Measurements from ENCODE around the gene DOCK3. TPM values are rescaled to one million over a fixed set of nuclear protein-coding genes. Genes with fewer than 3 reads are reported as not detected.

Gene DOCK3
- total and polyA plus RNA-seq, 10 donors: 0.08 to 2.1 (median 0.44) TPM

GRCh38 chr3:51270559-51270958 lies 595.8 kb downstream of the DOCK3 start:
- no peaks in the 10 kb centered on the region for H3K36me3 ChIP-seq
- intact Hi-C loops (cut with DNase I; ENCODE audit: low total_unique reads): no loop called here
- H3K9me3 ChIP-seq: peaks cover 0 to 18% (median 8%) of the 10 kb centered on the region in 8 donors
- no peak for DNase-seq
- H3K4me3 ChIP-seq: no peak overlapping the region
- peaks cover 0 to 2% (median 0%) of the 10 kb centered on the region in 7 donors for H3K27me3 ChIP-seq (replicated peaks in 1 of 7)
- TF ChIP-seq POLR2AphosphoS5 (IDR thresholded peaks at IDR 0.05): no peak
- TF ChIP-seq POLR2A (IDR thresholded peaks at IDR 0.05): no peak
- TF ChIP-seq, protein P1, sequence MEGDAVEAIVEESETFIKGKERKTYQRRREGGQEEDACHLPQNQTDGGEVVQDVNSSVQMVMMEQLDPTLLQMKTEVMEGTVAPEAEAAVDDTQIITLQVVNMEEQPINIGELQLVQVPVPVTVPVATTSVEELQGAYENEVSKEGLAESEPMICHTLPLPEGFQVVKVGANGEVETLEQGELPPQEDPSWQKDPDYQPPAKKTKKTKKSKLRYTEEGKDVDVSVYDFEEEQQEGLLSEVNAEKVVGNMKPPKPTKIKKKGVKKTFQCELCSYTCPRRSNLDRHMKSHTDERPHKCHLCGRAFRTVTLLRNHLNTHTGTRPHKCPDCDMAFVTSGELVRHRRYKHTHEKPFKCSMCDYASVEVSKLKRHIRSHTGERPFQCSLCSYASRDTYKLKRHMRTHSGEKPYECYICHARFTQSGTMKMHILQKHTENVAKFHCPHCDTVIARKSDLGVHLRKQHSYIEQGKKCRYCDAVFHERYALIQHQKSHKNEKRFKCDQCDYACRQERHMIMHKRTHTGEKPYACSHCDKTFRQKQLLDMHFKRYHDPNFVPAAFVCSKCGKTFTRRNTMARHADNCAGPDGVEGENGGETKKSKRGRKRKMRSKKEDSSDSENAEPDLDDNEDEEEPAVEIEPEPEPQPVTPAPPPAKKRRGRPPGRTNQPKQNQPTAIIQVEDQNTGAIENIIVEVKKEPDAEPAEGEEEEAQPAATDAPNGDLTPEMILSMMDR (IDR thresholded peaks at IDR 0.05 in 8 of 11, conservative IDR thresholded peaks at IDR 0.05 in 3 of 11): no peak
- 64 to 80% (median 69%) methylated on average over 3 of the region's 3 CpGs for WGBS, 5 donors
- no peak overlapping the region for H3K27ac ChIP-seq
- H3K4me1 ChIP-seq: no peaks in the 10 kb centered on the region

DNA sequence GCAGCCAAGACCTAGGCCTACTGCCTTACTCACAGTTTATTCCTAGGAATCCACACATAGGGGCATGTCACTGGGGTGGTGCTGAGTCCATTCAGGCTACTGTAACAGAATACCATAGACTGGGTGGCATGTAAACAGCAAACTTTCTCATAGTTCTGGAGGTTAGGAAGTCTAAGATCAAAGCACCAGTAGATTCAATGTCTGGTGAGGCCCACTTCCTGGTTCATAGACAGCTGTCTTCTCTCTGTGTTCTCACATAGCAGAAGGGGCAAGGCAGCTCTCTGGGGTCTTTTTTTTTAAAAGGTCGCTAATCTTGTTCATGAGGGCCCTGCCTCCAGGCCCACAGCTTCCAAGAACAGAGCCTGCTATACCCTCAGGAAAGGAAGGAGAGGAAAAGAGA lies 596.4 kb downstream of the DOCK3 start:
- DNase-seq: no peak
- no peak overlapping the region for H3K4me3 ChIP-seq
- TF ChIP-seq POLR2AphosphoS5 (IDR thresholded peaks at IDR 0.05): no peak
- TF ChIP-seq, protein P1 (IDR thresholded peaks at IDR 0.05 in 8 of 11, conservative IDR thresholded peaks at IDR 0.05 in 3 of 11): no peak
- peaks cover 0 to 12% (median 4%) of the 10 kb centered on the region in 8 donors for H3K9me3 ChIP-seq
- peaks cover 0 to 3% (median 0%) of the 10 kb centered on the region in 7 donors for H3K27me3 ChIP-seq (replicated peaks in 1 of 7)
- no peaks in the 10 kb centered on the region for H3K4me1 ChIP-seq
- intact Hi-C loops (cut with DNase I; ENCODE audit: low total_unique reads): no loop called here
- WGBS, 5 donors: 48 to 64% (median 58%) methylated on average over 1 of the region's 1 CpG
- no peak overlapping the region for H3K27ac ChIP-seq
- H3K36me3 ChIP-seq: no peaks in the 10 kb centered on the region

DNA sequence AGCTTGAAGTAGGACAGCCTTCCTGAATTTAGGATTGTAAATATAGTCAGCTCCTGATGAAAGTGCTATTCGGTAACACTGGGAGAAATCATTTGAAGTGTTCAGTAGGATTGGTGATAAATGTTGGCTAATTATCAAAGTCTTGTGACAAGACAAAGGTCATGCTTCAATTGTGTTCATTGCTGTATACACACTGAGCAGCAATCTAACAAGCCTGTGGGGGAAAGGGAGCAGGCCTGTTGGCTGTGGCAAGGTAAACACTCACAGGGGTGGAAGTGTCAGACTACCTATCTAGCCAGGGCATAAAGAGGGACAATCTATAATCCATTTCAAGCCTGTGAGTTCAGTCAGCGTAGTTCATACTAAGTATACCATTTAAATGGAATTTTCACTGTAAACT lies 599.3 kb downstream of the DOCK3 start:
- no peak overlapping the region for H3K4me3 ChIP-seq
- intact Hi-C loops (cut with DNase I; ENCODE audit: low total_unique reads): no loop called here
- DNase-seq: no peak
- TF ChIP-seq, protein P1 (IDR thresholded peaks at IDR 0.05 in 8 of 11, conservative IDR thresholded peaks at IDR 0.05 in 3 of 11): no peak
- TF ChIP-seq POLR2A (IDR thresholded peaks at IDR 0.05) (no peak), POLR2AphosphoS5 (IDR thresholded peaks at IDR 0.05) (no peak)
- WGBS, 5 donors: 74 to 86% (median 82%) methylated on average over 2 of the region's 2 CpGs
- H3K36me3 ChIP-seq: no peaks in the 10 kb centered on the region
- H3K9me3 ChIP-seq: no peaks in the 10 kb centered on the region
- peaks cover 0 to 3% (median 0%) of the 10 kb centered on the region in 7 donors for H3K27me3 ChIP-seq (replicated peaks in 1 of 7)
- H3K27ac ChIP-seq: no peak overlapping the region
- no peaks in the 10 kb centered on the region for H3K4me1 ChIP-seq

GRCh38 chr3:51275111-51275805 lies 600.5 kb downstream of the DOCK3 start:
- intact Hi-C loops (cut with DNase I; ENCODE audit: low total_unique reads): no loop called here
- no peak overlapping the region for H3K27ac ChIP-seq
- H3K36me3 ChIP-seq: no peaks in the 10 kb centered on the region
- H3K9me3 ChIP-seq: no peaks in the 10 kb centered on the region
- H3K4me1 ChIP-seq: no peaks in the 10 kb centered on the region
- no peak for TF ChIP-seq POLR2A (IDR thresholded peaks at IDR 0.05)
- TF ChIP-seq, protein P1 (IDR thresholded peaks at IDR 0.05 in 8 of 11, conservative IDR thresholded peaks at IDR 0.05 in 3 of 11): no peak
- no peak for TF ChIP-seq POLR2AphosphoS5 (IDR thresholded peaks at IDR 0.05)
- no peak for DNase-seq
- H3K4me3 ChIP-seq: no peak overlapping the region
- WGBS, 5 donors: 60 to 70% (median 65%) methylated on average over 5 of the region's 5 CpGs
- peaks cover 0 to 3% (median 0%) of the 10 kb centered on the region in 7 donors for H3K27me3 ChIP-seq (replicated peaks in 1 of 7)

Measured in spleen (tissue), 11 donors.